IMR-90 (cell line): Measurements from ENCODE around the gene UBXN2A. TPM values are rescaled to one million over a fixed set of nuclear protein-coding genes. Genes with fewer than 3 reads are reported as not detected.

Experiments
- ATAC-seq: fragments of 200-7000 bp; cut with Tn5 transposase; 2 replicates; pipeline ENCODE4 v1.9.1; 2020; ENCODE audit warnings: low read depth, mild to moderate bottlenecking, moderate library complexity
- BruUV-seq: library from RNA; stranded (reverse); fragments of 400-500 nt; replicated peaks from 2 replicates; lab custom pipeline; 2021; lab: Mats Ljungman, UMichigan
- CTCF ChIA-PET: fragments of 300-600 bp; formaldehyde crosslinking; extraction: SDS; loops from one replicate; lab custom pipeline; 2021; ENCODE audit warnings: antibody characterized with exemption; lab: Yijun Ruan, JAX
- POLR2A ChIA-PET: fragments of 300-600 bp; sonication (Branson Sonifier 250); formaldehyde crosslinking; loops from one replicate; lab custom pipeline; 2022; ENCODE audit warnings: antibody characterized with exemption; ENCODE audit not compliant: unreplicated experiment; lab: Charles Lee
- DNase-seq: peaks from one replicate; pipeline ENCODE4 v3.0.0; 2013
- H2AFZ ChIP-seq: replicated peaks from 2 replicates; pipeline ENCODE3; 2013; ENCODE audit warnings: low read length, mild to moderate bottlenecking; ENCODE audit not compliant: poor library complexity
- H2AK5ac ChIP-seq: 2 replicates; pipeline ENCODE4 v1.6.1; 2013; ENCODE audit warnings: low read depth, low read length, inconsistent platforms
- H2AK9ac ChIP-seq: replicated peaks from 2 replicates; pipeline ENCODE3; 2013; ENCODE audit warnings: mild to moderate bottlenecking, low read depth, low read length, moderate library complexity; ENCODE audit not compliant: poor library complexity
- H2BK120ac ChIP-seq: 2 replicates; pipeline ENCODE4 v1.6.1; 2013; ENCODE audit warnings: low read depth, low read length, inconsistent platforms
- H2BK15ac ChIP-seq: 3 replicates; pipeline ENCODE4 v1.6.1; 2013; ENCODE audit warnings: low read depth, low read length, inconsistent platforms
- H2BK20ac ChIP-seq: 2 replicates; pipeline ENCODE4 v1.6.1; 2013; ENCODE audit warnings: low read depth, mild to moderate bottlenecking, inconsistent platforms, low read length, moderate library complexity
- H2BK5ac ChIP-seq: 2 replicates; pipeline ENCODE4 v1.6.1; 2013; ENCODE audit warnings: mild to moderate bottlenecking, low read depth, low read length, inconsistent platforms; ENCODE audit not compliant: poor library complexity, severe bottlenecking
- H3K14ac ChIP-seq: replicated peaks from 2 replicates; pipeline ENCODE4 v1.6.1; 2013; ENCODE audit warnings: low read depth, low read length, inconsistent platforms
- H3K18ac ChIP-seq: 2 replicates; pipeline ENCODE4 v1.6.1; 2013; ENCODE audit warnings: low read depth, low read length, control low read depth
- H3K23ac ChIP-seq: 2 replicates; pipeline ENCODE4 v1.6.1; 2013; ENCODE audit warnings: low read depth, low read length, inconsistent platforms
- H3K27ac ChIP-seq: 2 replicates; pipeline ENCODE4 v1.5.1; 2013; ENCODE audit warnings: mild to moderate bottlenecking, control low read depth, low read length; ENCODE audit not compliant: insufficient read depth
- H3K27me3 ChIP-seq: 2 replicates; pipeline ENCODE4 v1.6.1; 2013; ENCODE audit warnings: low read length; ENCODE audit not compliant: control insufficient read depth, insufficient read depth
- H3K36me3 ChIP-seq: 2 replicates; pipeline ENCODE4 v1.6.1; 2013; ENCODE audit warnings: low read length, mixed read lengths; ENCODE audit not compliant: control insufficient read depth, insufficient read depth
- H3K4ac ChIP-seq: 2 replicates; pipeline ENCODE4 v1.6.1; 2013; ENCODE audit warnings: low read depth, low read length, inconsistent platforms
- H3K4me1 ChIP-seq: 2 replicates; pipeline ENCODE4 v1.6.1; 2013; ENCODE audit warnings: low read length, mixed read lengths; ENCODE audit not compliant: control insufficient read depth, insufficient read depth
- H3K4me2 ChIP-seq: 2 replicates; pipeline ENCODE4 v1.6.1; 2013; ENCODE audit warnings: low read depth, mild to moderate bottlenecking, control low read depth, low read length, moderate library complexity
- H3K4me3 ChIP-seq: 2 replicates; pipeline ENCODE4 v1.5.1; 2013; ENCODE audit warnings: low read depth, mild to moderate bottlenecking, control low read depth, low read length, moderate library complexity; ENCODE audit not compliant: insufficient read depth
- H3K56ac ChIP-seq: 2 replicates; pipeline ENCODE4 v1.6.1; 2013; ENCODE audit warnings: low read length, inconsistent platforms; ENCODE audit not compliant: insufficient read depth; ENCODE audit errors: extremely low read depth
- H3K79me1 ChIP-seq, 2 experiments: 2 replicates each; pipeline ENCODE4 v1.6.1; 2013; ENCODE audit warnings: low read length in 2 of 2, inconsistent platforms in 1 of 2, low read depth in 1 of 2
- H3K9ac ChIP-seq: 2 replicates; pipeline ENCODE4 v1.6.1; 2013; ENCODE audit warnings: low read depth, low read length, control low read depth
- H3K9me1 ChIP-seq: 2 replicates; pipeline ENCODE4 v1.6.1; 2013; ENCODE audit warnings: low read length, inconsistent platforms; ENCODE audit not compliant: insufficient read depth
- H3K9me3 ChIP-seq: 2 replicates; pipeline ENCODE4 v1.6.1; 2013; ENCODE audit warnings: low read length; ENCODE audit not compliant: control insufficient read depth, insufficient read depth
- H4K20me1 ChIP-seq: 2 replicates; pipeline ENCODE4 v1.6.1; 2013; ENCODE audit warnings: low read length, inconsistent platforms; ENCODE audit not compliant: insufficient read depth
- H4K5ac ChIP-seq: 2 replicates; pipeline ENCODE4 v1.6.1; 2013; ENCODE audit warnings: mild to moderate bottlenecking, low read depth, low read length, control low read depth
- H4K8ac ChIP-seq, 2 experiments: 2 replicates each; pipeline ENCODE4 v1.6.1; 2013; ENCODE audit warnings: low read depth in 2 of 2, low read length in 2 of 2, control low read depth in 1 of 2, inconsistent platforms in 1 of 2
- H4K91ac ChIP-seq: 2 replicates; pipeline ENCODE4 v1.6.1; 2013; ENCODE audit warnings: low read depth, low read length, inconsistent platforms; ENCODE audit not compliant: insufficient read depth
- CEBPB ChIP-seq: IDR thresholded peaks from 2 replicates; pipeline ENCODE4 v1.6.1; 2012; ENCODE audit warnings: low read depth, low read length, improper control_type of control experiment
- CTCF ChIP-seq: conservative IDR thresholded peaks from 2 replicates; pipeline ENCODE4 v1.5.1; 2012; ENCODE audit warnings: mild to moderate bottlenecking, low read depth, low read length, improper control_type of control experiment
- ELK1 ChIP-seq: fragments of 150-350 bp; IDR thresholded peaks from 2 replicates; pipeline ENCODE4 v1.6.1; 2016; ENCODE audit warnings: low read depth, mild to moderate bottlenecking, low read length, moderate library complexity, borderline replicate concordance
- FOS ChIP-seq: fragments of 150-350 bp; IDR thresholded peaks from 2 replicates; pipeline ENCODE4 v1.6.1; 2016; ENCODE audit warnings: low read depth, low read length
- MAFK ChIP-seq: IDR thresholded peaks from 2 replicates; pipeline ENCODE4 v1.6.1; 2012; ENCODE audit warnings: low read depth, low read length, improper control_type of control experiment
- MAZ ChIP-seq: IDR thresholded peaks from 2 replicates; pipeline ENCODE4 v1.6.1; 2012; ENCODE audit warnings: low read depth, mild to moderate bottlenecking, low read length, improper control_type of control experiment, moderate library complexity, borderline replicate concordance
- MXI1 ChIP-seq: IDR thresholded peaks from 2 replicates; pipeline ENCODE4 v1.6.1; 2012; ENCODE audit warnings: low read depth, mild to moderate bottlenecking, low read length, moderate library complexity, borderline replicate concordance
- NFE2L2 ChIP-seq: fragments of 150-350 bp; IDR thresholded peaks from 2 replicates; pipeline ENCODE4 v1.6.1; 2016; ENCODE audit warnings: low read depth, mild to moderate bottlenecking, low read length
- POLR2A ChIP-seq: IDR thresholded peaks from 2 replicates; pipeline ENCODE4 v1.6.1; 2012; ENCODE audit warnings: mild to moderate bottlenecking, low read depth, low read length
- RAD21 ChIP-seq: IDR thresholded peaks from 2 replicates; pipeline ENCODE4 v1.6.1; 2012; ENCODE audit warnings: low read length, improper control_type of control experiment
- RCOR1 ChIP-seq: IDR thresholded peaks from 2 replicates; pipeline ENCODE4 v1.6.1; 2012; ENCODE audit warnings: mild to moderate bottlenecking, low read length, improper control_type of control experiment; ENCODE audit not compliant: insufficient replicate concordance
- RFX5 ChIP-seq: IDR thresholded peaks from 2 replicates; pipeline ENCODE4 v1.8.0; 2012; ENCODE audit warnings: low read depth, mild to moderate bottlenecking, low read length, moderate library complexity
- SMC3 ChIP-seq: fragments of 150-350 bp; IDR thresholded peaks from 2 replicates; pipeline ENCODE4 v1.6.1; 2016; ENCODE audit warnings: low read depth, mild to moderate bottlenecking, antibody characterized with exemption, low read length, moderate library complexity
- USF2 ChIP-seq: fragments of 150-350 bp; IDR thresholded peaks from 2 replicates; pipeline ENCODE4 v1.6.1; 2017; ENCODE audit warnings: mild to moderate bottlenecking, antibody characterized with exemption, low read length, low read depth
- WGBS, 2 experiments: methylation state at CpG; one replicate each; pipeline versions ENCODE4 v1.1.5 to v1.1.7; 2013; ENCODE audit warnings: missing lambda C conversion rate in 2 of 2; ENCODE audit not compliant: insufficient read length in 1 of 2; ENCODE audit errors: extremely low coverage in 2 of 2; 5-methylcytosine and 5-hydroxymethylcytosine counted together
- dilution Hi-C: fragments of 300-500 bp; cut with HindIII; formaldehyde crosslinking; loops from one replicate; pipeline ENCODE4 v1.14.3; 2018; ENCODE audit warnings: low sequenced_read_pairs; ENCODE audit not compliant: unreplicated experiment
- in situ Hi-C: fragments of 300-500 bp; cut with MboI; formaldehyde crosslinking; loops from 3 replicates; pipeline ENCODE4 v1.14.3; 2019; ENCODE audit warnings: low sequenced_read_pairs, inconsistent platforms, mixed read lengths
- intact Hi-C: fragments of 100-400 bp; cut with micrococcal nuclease; formaldehyde crosslinking; loops from 2 replicates; pipeline ENCODE4 v1.10.0; 2022
- polyA plus RNA-seq, 3 experiments: library from polyadenylated mRNA; depleted of rRNA; stranded (reverse); fragments of >200 nt; gene quantifications; 2 replicates each; pipeline ENCODE4 v1.2.3, GENCODE V29; 2012; ENCODE audit warnings: low replicate concordance in 1 of 3
- total RNA-seq: library from RNA; depleted of rRNA; stranded (reverse); fragments of >200 nt; gene quantifications from 2 replicates; pipeline ENCODE4 v1.2.3, GENCODE V29; 2012

UBXN2A gene
- total and polyA plus RNA-seq, 2 of the 4 experiments (the other 2 are of a cell fraction) = 4.6 to 7.7 TPM

DNA sequence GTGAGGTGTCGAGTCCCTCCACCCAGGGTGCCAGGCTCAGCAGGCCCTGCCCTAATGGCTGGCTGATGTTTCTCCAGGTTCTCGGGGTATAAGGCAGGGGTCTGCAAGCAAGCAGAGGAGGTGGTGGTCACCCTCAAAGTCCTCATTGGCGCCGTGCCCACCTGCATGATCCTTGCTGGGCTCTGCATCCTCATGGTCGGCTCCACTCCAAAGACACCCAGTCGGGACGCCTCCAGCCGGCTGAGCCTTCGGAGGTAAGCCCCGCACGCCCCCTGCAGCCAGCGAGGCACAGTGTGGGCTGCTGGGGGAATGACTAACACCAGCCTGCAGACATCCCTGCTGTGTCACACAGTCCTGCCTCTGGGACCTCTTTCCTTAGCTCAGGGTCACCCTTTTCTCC lies 83.8 kb downstream of the UBXN2A start:
- no peak for TF ChIP-seq ELK1
- peak; percentile 59 for TF ChIP-seq CTCF
- no peak for TF ChIP-seq FOS
- peak; percentile 38 for TF ChIP-seq SMC3
- TF ChIP-seq MXI1 = no peak
- TF ChIP-seq NFE2L2 = no peak
- no peak for TF ChIP-seq RCOR1
- no peak for TF ChIP-seq CEBPB
- no peak for TF ChIP-seq RFX5
- TF ChIP-seq RAD21 = peak; percentile 68
- TF ChIP-seq MAZ = no peak
- TF ChIP-seq USF2 = no peak
- TF ChIP-seq POLR2A = no peak
- no peak for TF ChIP-seq MAFK

More for the DNA sequence above, 83.8 kb downstream of the UBXN2A start:
- 0 out of 2 replicates have a peak, but pooled peaks cover 9% of the 10 kb centered on the region for H3K9me1 ChIP-seq
- peaks cover 0 to 12% of the 10 kb centered on the region in 2 experiments; a peak in 2 of 4 replicates for H3K79me1 ChIP-seq
- H4K91ac ChIP-seq = no peak overlapping the region
- H3K9ac ChIP-seq = no peak overlapping the region
- no peak overlapping the region for H3K18ac ChIP-seq
- DNase-seq (peak; percentile 36), ATAC-seq (peak; percentile 85)
- peak overlapping the region; percentile 71 for H2AFZ ChIP-seq
- no peak overlapping the region for H3K27ac ChIP-seq
- H2BK5ac ChIP-seq = no peak overlapping the region
- H2AK9ac ChIP-seq = peak overlapping the region; percentile 3
- H3K4me3 ChIP-seq = no peak overlapping the region
- no peak overlapping the region for H2AK5ac ChIP-seq
- no peaks in the 10 kb centered on the region for H3K27me3 ChIP-seq
- H3K56ac ChIP-seq = no peak overlapping the region
- H3K4me1 ChIP-seq = no peaks in the 10 kb centered on the region
- no peak overlapping the region for H3K4me2 ChIP-seq
- dilution Hi-C loops = no loop called here
- no peaks in the 10 kb centered on the region for H3K9me3 ChIP-seq
- CTCF ChIA-PET = no interaction called here
- WGBS, 2 experiments = 59% methylated on average over 12 of the region's 12 CpGs; no CpG with 5 or more reads in 1 of the 2 experiments
- no TSS peak for BruUV-seq
- H4K5ac ChIP-seq = no peak overlapping the region
- in situ Hi-C loops = no loop called here
- intact Hi-C loops = no loop called here
- POLR2A ChIA-PET = no interaction called here
- H2BK15ac ChIP-seq = no peak overlapping the region
- no peak overlapping the region for H3K4ac ChIP-seq
- H3K23ac ChIP-seq = no peak overlapping the region
- no peak overlapping the region for H2BK120ac ChIP-seq
- H4K20me1 ChIP-seq = no peaks in the 10 kb centered on the region; the same call in 1 of the 2 replicates
- H4K8ac ChIP-seq = no peak overlapping the region
- H3K36me3 ChIP-seq = peaks cover 11% of the 10 kb centered on the region
- H2BK20ac ChIP-seq = no peak overlapping the region
- H3K14ac ChIP-seq = no peak overlapping the region
